Activated naive CD4-positive, alpha-beta T cell treated with anti-CD3 and anti-CD28 coated beads, Interleukin-2, amount 50 U/mL, for 72 hours (primary cell): Measurements from ENCODE around the gene IPPK. TPM values are rescaled to one million over a fixed set of nuclear protein-coding genes. Genes with fewer than 3 reads are reported as not detected.
"Not testable (repeated sequence)": the region's sequence is repeated elsewhere in the genome, so short reads cannot be mapped to it uniquely, and the experiment has no call there.

Experiments
- ATAC-seq, 2 donors: fragments of 150-1000 bp; cut with Tn5 transposase; 2 replicates each; pipeline ENCODE4 v1.10.0; 2021; ENCODE audit warnings: mild to moderate bottlenecking in 2 of 2, moderate library complexity in 2 of 2
- DNase-seq, 2 donors: peaks; one replicate each; pipeline ENCODE4 v3.0.0; 2021 to 2022; ENCODE audit warnings: low spot score in 2 of 2
- H3K27ac Mint-ChIP-seq, 2 donors: one replicate each; pipeline ENCODE4 v1.8.0; 2022; ENCODE audit warnings: mild to moderate bottlenecking in 2 of 2, mixed read lengths in 2 of 2
- H3K36me3 Mint-ChIP-seq, 2 donors: one replicate each; pipeline ENCODE4 v1.8.0; 2022; ENCODE audit warnings: mixed read lengths in 2 of 2
- H3K9me3 Mint-ChIP-seq, 2 donors: one replicate each; pipeline ENCODE4 v1.8.0; 2022; ENCODE audit warnings: mixed read lengths in 2 of 2
- total RNA-seq, 2 donors: library from RNA; stranded (reverse); gene quantifications; one replicate each; pipeline ENCODE4 v1.2.3, GENCODE V29; 2022

The IPPK gene
- total RNA-seq, 2 donors from 2014 or later, result 14.0 to 14.1 TPM

DNA sequence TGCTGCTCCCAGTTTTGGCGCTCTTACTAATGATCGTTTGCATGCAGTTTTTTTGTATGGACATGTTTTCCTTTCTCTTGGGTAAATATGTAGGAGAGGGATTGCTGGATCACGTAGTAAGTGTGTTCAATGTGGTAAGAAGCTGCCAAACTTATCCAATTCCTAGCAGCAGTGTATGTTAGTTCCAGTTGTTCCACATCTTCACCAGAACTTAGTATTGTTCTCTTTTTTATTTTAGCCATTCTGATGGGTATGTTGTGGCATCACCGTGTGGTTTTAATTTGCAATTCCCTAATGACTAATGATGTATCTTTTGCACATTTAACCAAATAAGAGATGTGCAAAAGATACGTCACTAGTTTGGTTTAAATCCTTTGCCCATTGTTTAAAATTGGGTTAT lies 65.9 kb downstream of the IPPK start:
- ATAC-seq (no peak), DNase-seq (no peak)
- Mint-ChIP-seq H3K27ac (no peak overlapping the region), H3K36me3 (peaks cover 16 to 19% of the 10 kb centered on the region in 2 donors), H3K9me3 (peaks cover 14% of the 10 kb centered on the region in 2 donors)

DNA sequence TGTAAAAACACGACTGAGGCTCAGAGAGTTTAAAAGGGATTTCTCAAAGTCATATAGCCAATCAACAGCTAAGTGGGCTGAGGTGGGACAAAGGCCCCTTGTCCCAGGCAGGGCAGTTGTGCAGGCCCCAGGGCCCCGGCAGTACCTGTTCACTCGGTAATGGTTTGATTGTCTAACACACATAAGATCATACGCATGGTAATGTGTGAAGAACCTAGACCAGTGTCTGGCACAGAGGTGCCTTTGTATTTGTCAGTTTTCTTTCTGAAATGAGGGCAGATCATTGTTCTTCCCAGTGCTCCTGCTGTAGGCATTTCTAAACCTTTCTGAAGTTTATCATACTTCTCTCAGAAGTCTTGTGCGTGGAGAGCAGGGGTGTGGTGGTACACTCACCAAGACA lies 66.8 kb downstream of the IPPK start:
- H3K27ac Mint-ChIP-seq, result no peak overlapping the region
- peaks cover 14% of the 10 kb centered on the region in 2 donors for H3K9me3 Mint-ChIP-seq
- H3K36me3 Mint-ChIP-seq, result peaks cover 16 to 19% of the 10 kb centered on the region in 2 donors
- DNase-seq (no peak), ATAC-seq (no peak)

DNA sequence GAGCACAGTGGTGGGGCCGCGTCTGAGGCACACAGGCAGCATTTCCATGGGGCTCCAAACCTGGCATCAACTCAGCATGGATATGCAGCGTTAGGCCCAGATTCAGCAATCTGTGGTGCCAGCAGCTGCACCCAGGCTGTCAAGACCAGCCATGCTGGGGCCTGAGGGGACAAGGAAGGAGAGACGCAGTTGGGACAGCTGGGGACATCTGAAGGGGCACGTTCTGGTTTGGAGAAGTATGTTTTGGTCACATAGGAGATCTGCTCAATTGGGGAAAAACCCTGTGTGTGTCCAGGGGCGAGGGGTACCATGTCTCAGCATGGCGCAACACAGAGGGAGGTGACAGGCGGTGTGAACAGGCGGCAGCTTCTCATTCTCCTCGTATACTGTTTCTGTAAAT lies 67.5 kb downstream of the IPPK start:
- Mint-ChIP-seq H3K36me3 (peaks cover 16 to 19% of the 10 kb centered on the region in 2 donors), H3K27ac (no peak overlapping the region), H3K9me3 (peaks cover 14% of the 10 kb centered on the region in 2 donors)
- ATAC-seq (no peak), DNase-seq (no peak)

DNA sequence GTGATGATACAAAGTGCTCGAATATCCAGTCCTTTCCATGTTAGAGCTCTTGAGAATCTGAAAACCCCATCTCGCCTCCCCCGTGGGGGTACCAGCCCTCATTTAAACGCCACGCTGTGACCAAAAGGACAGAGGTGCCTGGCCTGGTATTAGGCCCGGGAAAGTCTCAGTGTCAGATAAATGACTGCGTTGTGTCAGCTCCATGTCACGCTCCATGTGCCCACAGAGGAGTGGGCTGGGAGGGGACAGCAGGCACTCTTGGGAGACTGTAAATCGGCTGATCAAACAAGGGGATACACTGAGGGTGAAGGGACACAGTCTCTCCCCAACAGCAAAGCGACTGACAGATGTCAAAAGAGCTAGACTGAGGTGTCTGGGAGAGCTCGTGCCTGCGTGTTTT lies 68.5 kb downstream of the IPPK start:
- ATAC-seq (no peak), DNase-seq (no peak)
- peaks cover 16 to 19% of the 10 kb centered on the region in 2 donors for H3K36me3 Mint-ChIP-seq
- peaks cover 14% of the 10 kb centered on the region in 2 donors for H3K9me3 Mint-ChIP-seq
- no peak overlapping the region for H3K27ac Mint-ChIP-seq

DNA sequence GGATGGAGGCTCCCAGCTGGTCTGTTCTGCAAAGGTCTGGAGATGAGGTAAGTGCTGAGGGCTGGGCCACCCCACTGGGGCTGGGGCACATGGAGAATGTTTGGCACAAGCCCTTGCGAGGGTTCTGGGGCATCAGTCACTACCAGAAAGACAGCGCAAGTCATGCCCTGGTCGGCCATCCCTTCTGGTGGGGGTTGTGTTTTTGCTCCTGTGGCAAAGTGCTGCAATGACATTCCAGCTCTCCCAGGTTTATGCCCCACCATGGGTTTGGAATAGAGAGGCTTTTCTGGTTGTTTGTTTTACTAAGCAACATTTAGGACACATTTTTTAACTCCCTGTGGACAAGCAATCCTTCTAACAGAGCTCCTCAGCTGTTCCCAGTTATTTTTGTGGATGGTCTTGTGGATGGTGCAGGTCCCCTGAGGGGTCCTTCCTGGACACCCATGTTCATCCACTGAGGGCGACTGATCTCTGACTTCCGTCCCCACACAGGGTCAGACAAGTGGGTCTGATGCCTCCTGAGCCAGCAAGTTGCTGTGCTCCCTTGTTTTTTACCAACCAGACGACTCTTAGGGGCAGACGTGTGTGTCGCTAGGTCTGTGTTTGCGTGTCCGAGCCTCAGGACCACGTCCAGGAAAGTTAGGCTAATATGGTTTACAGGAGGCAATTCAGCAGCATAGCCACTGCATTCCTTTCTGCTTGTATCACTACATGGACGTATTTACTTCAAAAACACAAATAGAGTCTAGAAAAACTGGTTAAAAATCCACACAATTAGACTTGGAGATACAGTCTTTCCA lies 69.3 kb downstream of the IPPK start:
- peaks cover 16 to 19% of the 10 kb centered on the region in 2 donors for H3K36me3 Mint-ChIP-seq
- ATAC-seq (no peak), DNase-seq (no peak)
- H3K9me3 Mint-ChIP-seq, result peaks cover 14% of the 10 kb centered on the region in 2 donors
- H3K27ac Mint-ChIP-seq, result no peak overlapping the region

DNA sequence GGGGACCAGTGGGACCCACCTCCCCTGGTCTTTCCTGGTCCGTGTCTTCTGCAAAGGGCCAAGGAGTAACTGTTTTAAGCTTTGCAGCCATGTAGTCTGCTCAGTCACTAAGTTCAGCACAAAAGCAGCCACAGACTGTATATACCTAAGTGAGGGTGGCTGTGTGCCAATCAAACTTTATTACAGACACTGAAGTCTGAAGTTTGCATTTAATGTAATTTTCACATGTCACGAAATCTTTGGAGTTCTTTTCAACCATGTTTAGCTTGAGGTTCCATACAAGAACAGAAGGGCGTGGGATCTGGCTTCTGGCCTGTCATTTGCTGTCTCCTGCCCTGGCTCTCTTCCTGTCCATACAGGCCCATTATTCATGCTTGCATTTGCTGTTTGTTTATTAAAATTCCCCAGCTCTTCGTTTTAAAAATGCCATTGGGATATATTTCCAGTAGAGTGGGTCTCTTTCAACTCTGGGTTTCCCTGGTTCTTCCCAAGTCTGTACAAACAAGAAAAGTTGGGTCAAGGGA lies 69.9 kb downstream of the IPPK start:
- no peak for ATAC-seq
- H3K27ac Mint-ChIP-seq, result no peak overlapping the region
- H3K9me3 Mint-ChIP-seq, result peaks cover 14% of the 10 kb centered on the region in 2 donors
- no peak for DNase-seq
- H3K36me3 Mint-ChIP-seq, result peaks cover 13 to 16% of the 10 kb centered on the region in 2 donors

DNA sequence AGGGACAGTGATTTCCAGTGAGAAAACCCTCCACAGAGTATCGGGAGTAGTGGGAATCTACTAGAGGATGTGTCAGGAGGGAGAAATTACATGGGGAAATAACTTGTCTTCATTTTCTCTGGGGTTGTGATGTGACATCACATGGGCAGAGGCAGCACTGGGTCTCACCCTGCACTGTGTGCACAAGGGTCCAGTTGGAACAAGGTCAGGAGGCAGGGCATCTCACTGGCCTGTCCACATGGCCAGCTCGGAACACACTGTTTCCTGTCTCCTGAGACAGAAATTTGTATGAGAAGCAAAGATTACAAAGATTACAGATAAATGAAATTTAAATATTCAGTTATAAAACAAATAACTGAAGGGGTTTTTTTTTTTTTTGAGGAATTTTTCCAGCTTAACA lies 71.5 kb downstream of the IPPK start:
- ATAC-seq, result no peak
- peaks cover 3 to 7% of the 10 kb centered on the region in 2 donors for H3K36me3 Mint-ChIP-seq

DNA sequence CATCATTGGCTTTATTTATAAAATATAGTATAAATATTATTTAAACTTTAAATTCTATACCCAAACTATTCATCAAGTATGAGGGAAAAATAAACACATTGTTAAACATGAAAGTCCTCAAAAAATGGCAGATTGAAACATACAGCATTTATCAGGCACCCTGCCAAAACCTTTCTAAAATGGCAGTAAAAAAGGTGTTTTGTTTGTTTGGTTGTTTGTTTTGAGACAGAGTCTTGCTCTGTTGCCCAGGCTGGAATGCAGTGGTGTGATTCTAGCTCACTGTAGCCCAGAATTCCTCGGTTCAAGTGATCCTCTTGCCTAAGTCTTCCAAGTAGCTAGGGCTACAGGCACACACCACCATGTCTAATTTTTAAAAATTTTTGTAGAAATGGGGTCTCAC lies 74.0 kb downstream of the IPPK start:
- Mint-ChIP-seq H3K9me3 (no peaks in the 10 kb centered on the region), H3K36me3 (no peaks in the 10 kb centered on the region)

More for the DNA sequence above, 71.5 kb downstream of the IPPK start:
- Mint-ChIP-seq H3K9me3 (peaks cover 3 to 5% of the 10 kb centered on the region in 2 donors), H3K27ac (peak overlapping the region in 1 of 2 donors; percentile 22)
- no peak for DNase-seq

DNA sequence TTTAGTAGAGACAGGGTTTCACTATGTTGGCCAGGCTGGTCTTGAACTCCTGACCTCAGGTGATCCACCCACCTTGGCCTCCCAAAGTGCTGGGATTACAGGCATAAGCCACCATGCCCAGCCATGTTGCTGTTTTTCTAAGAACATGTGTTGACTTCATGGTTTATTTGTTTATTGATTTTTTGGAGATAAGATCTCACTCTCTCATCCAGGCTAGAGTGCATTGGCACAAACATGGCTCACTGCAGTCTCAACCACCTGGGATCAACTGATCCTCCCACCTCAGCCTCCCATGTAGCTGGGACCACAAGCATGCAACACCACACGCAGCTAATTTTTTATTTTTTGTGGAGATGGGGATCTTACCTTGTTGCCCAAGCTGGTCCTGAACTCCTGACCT lies 74.9 kb downstream of the IPPK start:
- not testable (repeated sequence) for H3K36me3 Mint-ChIP-seq

More for the DNA sequence above, 74.0 kb downstream of the IPPK start:
- no peak overlapping the region for H3K27ac Mint-ChIP-seq
- ATAC-seq (no peak), DNase-seq (no peak)

DNA sequence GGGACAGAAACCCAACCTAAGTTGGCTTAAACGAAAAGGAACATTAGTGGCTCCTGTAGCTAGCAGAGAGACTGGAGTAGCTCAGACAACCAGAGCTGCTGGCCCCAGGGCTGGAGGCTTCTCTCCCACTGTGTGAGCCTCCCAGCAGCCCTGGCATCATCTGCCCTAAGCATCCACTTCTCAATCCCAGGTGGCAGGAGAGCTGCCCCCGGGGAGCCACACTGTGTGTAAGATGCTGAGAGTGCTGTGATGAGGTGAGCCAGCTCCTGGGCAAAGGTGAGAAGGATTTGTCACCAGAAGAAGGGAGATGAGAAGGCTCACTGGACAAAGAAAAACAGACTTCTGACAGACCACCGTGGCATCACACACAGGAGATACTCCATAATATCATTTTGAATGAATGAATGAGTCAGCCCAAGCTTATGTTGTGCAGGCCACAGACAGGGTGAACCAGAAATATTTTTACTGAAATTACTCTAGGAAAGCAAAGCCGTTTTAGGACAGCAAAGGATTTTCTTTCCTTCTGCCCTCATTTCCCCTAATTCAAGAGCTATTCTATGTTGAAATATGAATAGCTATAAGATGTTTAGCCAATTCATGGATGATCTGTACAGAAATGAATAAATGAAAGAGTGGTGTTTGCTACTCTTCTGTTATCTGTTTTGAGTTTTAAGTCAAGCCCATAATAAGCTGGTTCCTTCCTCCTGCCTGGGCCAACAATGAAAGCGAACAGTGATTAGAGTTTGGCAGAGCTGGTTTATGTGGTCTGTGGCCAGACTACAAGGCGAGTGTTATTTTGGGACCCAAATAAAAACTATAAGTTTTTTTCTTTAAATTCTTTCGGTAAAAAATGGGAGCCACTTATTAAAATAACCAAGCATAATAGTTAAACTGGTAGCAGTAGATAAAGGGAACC lies 76.7 kb downstream of the IPPK start:
- ATAC-seq, result peak; percentile 58 to 66
- no peak overlapping the region for H3K27ac Mint-ChIP-seq
- DNase-seq, result no peak
- H3K9me3 Mint-ChIP-seq, result no peaks in the 10 kb centered on the region
- no peaks in the 10 kb centered on the region for H3K36me3 Mint-ChIP-seq

More for the DNA sequence above, 74.9 kb downstream of the IPPK start:
- ATAC-seq, H3K27ac Mint-ChIP-seq, DNase-seq, H3K9me3 Mint-ChIP-seq: not testable (repeated sequence)

DNA sequence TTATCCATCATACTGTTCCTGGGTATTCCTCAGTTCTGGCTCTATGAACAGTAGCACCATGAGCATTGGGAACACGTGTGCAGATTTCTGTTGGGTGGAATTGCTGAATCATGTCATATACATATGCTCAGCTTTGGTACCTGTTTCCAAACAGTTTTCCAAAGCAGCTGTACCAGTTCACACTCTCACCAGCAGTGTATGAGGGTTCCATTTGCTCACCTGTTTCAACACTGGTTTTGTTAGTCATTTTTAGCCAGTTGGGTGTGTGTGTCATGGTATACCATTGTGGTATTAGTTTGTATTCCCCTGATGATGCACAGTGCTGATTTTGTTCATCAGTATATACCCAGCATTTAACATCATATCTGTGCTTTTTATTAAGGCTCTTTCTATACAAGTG lies 77.4 kb downstream of the IPPK start:
- peak; percentile 75 to 79 for ATAC-seq
- Mint-ChIP-seq H3K9me3 (no peaks in the 10 kb centered on the region), H3K27ac (no peak overlapping the region), H3K36me3 (no peaks in the 10 kb centered on the region)
- DNase-seq, result no peak

DNA sequence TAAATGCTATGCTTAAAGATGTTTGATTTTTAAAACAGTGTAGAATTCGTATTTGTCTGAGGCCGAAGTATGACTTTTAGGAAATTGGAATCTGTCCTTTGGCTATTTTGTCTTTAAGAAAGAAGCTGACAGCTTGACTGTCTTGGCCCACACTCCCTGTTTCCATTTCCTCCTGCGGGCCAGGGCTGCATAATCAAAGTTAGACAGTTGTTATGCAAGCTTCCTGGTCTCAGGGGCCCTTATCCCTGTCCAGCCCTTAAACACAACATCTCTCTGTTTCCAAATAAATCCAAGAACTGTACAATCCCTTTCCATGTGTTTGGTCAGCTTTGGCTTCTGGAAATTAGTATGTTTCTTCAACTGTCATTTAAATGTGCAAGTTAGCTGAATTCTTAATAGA lies 79.6 kb downstream of the IPPK start:
- ATAC-seq, result no peak
- Mint-ChIP-seq H3K9me3 (peaks cover 0 to 3% of the 10 kb centered on the region in 2 donors), H3K27ac (no peak overlapping the region), H3K36me3 (peaks cover 4 to 10% of the 10 kb centered on the region in 2 donors)
- DNase-seq, result no peak

DNA sequence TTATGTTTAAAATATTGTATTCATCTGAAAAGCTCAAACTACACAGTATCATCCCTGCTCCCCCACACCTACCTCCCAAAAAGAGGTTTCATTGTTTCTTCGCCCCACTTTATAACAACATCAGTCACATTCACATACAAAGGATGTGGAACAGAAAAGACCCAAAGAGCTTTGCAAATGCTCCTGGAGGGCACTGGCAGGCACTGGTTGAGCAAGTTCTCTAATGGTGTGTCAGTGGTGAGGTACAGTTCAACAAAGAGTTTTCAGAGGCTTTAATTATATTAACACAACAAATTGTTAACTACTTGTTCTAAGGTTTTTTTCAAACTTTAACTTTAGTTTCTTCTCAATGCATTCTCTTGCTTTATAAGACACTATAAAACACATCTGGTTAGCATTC lies 80.0 kb downstream of the IPPK start:
- ATAC-seq (no peak), DNase-seq (no peak)
- peaks cover 0 to 3% of the 10 kb centered on the region in 2 donors for H3K9me3 Mint-ChIP-seq
- peaks cover 4 to 10% of the 10 kb centered on the region in 2 donors for H3K36me3 Mint-ChIP-seq
- H3K27ac Mint-ChIP-seq, result no peak overlapping the region

DNA sequence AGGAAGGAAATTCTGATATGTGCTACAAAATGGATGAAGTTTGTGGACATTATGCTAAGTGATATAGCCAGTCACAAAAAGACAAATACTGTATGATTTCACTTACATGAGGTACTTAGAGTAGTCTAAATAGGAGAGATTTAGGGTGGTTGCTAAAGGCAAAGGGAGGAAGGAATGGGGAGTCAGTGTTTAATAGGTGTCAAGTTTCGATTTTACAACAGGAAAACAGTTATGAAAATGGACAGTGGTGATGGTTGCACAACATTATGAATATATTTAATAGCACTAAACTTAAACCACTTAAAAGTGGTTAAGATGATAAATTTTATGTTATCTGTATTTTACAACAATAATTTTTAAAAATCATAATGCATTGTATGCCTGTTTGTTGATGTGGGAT lies 93.8 kb downstream of the IPPK start:
- Mint-ChIP-seq H3K9me3 (peaks cover 4 to 8% of the 10 kb centered on the region in 2 donors), H3K36me3 (peaks cover 0 to 14% of the 10 kb centered on the region in 2 donors), H3K27ac (no peak overlapping the region)
- no peak for DNase-seq
- no peak for ATAC-seq

DNA sequence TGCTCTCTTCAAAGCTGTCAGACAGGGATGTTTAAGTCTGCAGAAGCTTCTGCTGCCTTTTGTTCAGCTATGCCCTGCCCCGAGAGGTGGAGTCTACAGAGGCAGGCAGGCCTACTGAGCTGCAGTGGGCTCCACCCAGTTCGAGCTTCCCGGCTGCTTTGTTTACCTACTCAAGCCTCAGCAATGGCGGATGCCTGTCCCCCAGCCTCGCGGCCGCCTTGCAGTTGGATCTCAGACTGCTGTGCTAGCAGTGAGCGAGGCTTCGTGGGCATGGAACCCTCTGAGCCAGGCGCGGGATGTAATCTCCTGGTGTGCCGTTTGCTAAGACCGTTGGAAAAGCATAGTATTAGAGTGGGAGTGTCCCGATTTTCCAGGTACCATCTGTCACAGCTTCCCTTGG lies 96.3 kb downstream of the IPPK start:
- H3K36me3 Mint-ChIP-seq, result peaks cover 0 to 15% of the 10 kb centered on the region in 2 donors
- not testable (repeated sequence) for H3K9me3 Mint-ChIP-seq, H3K27ac Mint-ChIP-seq, DNase-seq, ATAC-seq

DNA sequence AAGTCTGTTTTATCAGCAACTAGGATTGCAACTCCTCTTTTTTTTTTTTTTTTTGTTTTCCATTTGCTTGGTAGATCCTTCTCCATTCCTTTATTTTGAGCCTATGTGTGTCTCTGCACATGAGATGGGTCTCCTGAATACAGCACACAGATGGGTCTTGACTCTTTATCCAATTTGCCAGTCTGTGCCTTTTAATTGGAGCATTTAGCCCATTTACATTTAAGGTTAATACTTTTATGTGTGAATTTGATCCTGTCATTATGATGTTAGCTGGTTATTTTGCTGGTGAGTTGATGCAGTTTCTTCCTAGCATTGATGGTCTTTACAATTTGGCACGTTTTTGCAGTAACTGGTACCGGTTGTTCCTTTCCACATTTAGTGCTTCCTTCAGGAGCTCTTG lies 98.1 kb downstream of the IPPK start:
- peaks cover 0 to 15% of the 10 kb centered on the region in 2 donors for H3K36me3 Mint-ChIP-seq
- not testable (repeated sequence) for DNase-seq, H3K9me3 Mint-ChIP-seq, H3K27ac Mint-ChIP-seq, ATAC-seq

DNA sequence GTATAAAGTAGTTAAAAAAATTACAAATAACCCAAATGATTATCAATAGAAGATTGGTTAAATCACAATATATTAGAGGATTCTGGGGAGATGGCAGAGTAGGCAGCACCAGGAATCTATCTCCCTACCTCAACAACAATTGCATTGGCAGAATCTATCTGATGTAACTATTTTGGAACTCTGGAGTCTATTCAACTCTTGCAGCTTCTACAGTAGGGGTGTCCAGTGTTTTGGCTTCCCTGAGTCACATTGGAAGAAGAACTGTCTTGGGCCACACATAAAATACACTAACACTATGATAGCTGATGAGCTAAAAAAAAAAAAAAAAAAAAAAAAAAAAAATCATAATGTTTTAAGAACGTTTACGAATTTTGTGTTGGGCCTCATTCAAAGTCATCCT lies 104.9 kb downstream of the IPPK start:
- ATAC-seq, result no peak
- Mint-ChIP-seq H3K27ac (no peak overlapping the region), H3K36me3 (peaks cover 0 to 14% of the 10 kb centered on the region in 2 donors), H3K9me3 (peaks cover 4 to 11% of the 10 kb centered on the region in 2 donors)
- DNase-seq, result no peak
